ENCODE measurements around the gene RSRC1. TPM values are rescaled to one million over a fixed set of nuclear protein-coding genes. Genes with fewer than 3 reads are reported as not detected.

RSRC1 gene
- total RNA-seq, 4 donors from 2014 or later: 27.7 to 36.7 (median 31.9) TPM

DNA sequence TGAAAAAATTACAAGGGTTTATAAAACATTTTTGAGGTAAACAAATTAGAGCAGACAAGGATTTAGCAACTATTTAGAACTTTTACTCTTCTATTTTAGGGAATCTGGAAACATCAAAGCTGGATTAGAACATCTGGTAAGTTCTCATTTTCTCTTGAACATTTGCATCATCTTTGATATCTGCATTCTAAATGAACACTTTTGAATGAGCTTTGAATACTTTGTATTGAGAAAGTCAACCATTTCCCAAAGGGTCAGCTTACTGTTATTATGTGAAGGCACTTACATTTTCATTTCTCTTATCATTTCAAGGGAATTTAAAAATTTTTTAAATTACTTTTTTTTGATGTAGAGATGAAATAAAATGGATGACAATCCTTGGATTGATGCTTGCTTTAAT is 188.1 kb downstream of the RSRC1 start:
- intact Hi-C loops (cut with DNase I; ENCODE audit: low total_unique reads): no loop called here
- TF ChIP-seq, protein P1, sequence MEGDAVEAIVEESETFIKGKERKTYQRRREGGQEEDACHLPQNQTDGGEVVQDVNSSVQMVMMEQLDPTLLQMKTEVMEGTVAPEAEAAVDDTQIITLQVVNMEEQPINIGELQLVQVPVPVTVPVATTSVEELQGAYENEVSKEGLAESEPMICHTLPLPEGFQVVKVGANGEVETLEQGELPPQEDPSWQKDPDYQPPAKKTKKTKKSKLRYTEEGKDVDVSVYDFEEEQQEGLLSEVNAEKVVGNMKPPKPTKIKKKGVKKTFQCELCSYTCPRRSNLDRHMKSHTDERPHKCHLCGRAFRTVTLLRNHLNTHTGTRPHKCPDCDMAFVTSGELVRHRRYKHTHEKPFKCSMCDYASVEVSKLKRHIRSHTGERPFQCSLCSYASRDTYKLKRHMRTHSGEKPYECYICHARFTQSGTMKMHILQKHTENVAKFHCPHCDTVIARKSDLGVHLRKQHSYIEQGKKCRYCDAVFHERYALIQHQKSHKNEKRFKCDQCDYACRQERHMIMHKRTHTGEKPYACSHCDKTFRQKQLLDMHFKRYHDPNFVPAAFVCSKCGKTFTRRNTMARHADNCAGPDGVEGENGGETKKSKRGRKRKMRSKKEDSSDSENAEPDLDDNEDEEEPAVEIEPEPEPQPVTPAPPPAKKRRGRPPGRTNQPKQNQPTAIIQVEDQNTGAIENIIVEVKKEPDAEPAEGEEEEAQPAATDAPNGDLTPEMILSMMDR (IDR thresholded peaks at IDR 0.05 in 4 of 5, conservative IDR thresholded peaks at IDR 0.05 in 1 of 5): no peak
- no peak for TF ChIP-seq POLR2A (IDR thresholded peaks at IDR 0.05)
- Histone ChIP-seq H3K4me1 (no peaks in the 10 kb centered on the region), H3K36me3 (no peaks in the 10 kb centered on the region), H3K9me3 (no peaks in the 10 kb centered on the region), H3K27ac (no peak overlapping the region), H3K27me3 (no peaks in the 10 kb centered on the region), H3K4me3 (no peak overlapping the region)
- in situ Hi-C loops (cut with MboI; ENCODE audit: low sequenced_read_pairs in 4 of 4): no loop called here
- DNase-seq: no peak
- no peak for ATAC-seq

DNA sequence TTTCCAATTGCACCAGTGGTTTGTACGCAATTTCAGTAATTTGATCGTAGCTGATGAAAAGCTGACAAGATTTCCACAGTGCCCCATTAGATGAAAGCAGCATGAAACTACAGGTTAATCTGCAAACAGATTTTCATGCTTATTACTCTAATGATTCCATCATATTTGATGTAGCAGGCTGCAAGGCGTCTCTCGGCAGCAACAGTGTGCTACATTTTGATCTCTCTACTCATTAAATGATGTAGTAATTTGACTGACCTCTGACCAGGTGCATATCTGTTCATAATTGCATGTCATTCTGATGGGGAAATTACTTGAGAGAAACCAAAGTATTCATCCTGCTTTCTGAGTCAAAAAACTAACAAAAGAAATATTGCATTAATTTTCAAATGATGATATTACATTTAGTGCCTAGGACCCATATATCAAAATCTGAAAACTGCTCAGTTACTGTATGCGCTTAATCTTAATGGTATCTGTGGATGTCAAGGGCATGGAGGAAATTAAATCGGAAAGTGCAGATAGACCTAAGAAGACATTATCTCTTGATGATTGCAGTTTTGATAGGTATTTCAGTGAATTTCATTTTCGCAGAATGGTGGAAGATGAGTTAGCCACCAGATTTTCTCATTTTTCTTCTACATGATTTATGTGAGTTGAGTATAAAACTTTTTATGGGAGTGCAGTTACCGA is 198.5 kb downstream of the RSRC1 start:
- intact Hi-C loops (cut with DNase I; ENCODE audit: low total_unique reads): no loop called here
- H3K36me3 ChIP-seq: no peaks in the 10 kb centered on the region

GRCh38 chr3:158312560-158313141 is 202.8 kb downstream of the RSRC1 start:
- no peak overlapping the region for H3K27ac ChIP-seq
- H3K4me1 ChIP-seq: no peaks in the 10 kb centered on the region
- DNase-seq (no peak), ATAC-seq (no peak)
- in situ Hi-C loops (cut with MboI; ENCODE audit: low sequenced_read_pairs in 4 of 4) (no loop called here), intact Hi-C loops (cut with DNase I; ENCODE audit: low total_unique reads) (no loop called here)
- no peak for TF ChIP-seq POLR2A (IDR thresholded peaks at IDR 0.05)
- TF ChIP-seq, protein P1 (IDR thresholded peaks at IDR 0.05 in 4 of 5, conservative IDR thresholded peaks at IDR 0.05 in 1 of 5): no peak
- H3K9me3 ChIP-seq: no peaks in the 10 kb centered on the region
- H3K4me3 ChIP-seq: no peak overlapping the region
- no peaks in the 10 kb centered on the region for H3K27me3 ChIP-seq
- no peaks in the 10 kb centered on the region for H3K36me3 ChIP-seq

More for the DNA sequence above, 198.5 kb downstream of the RSRC1 start:
- TF ChIP-seq, protein P1 (IDR thresholded peaks at IDR 0.05 in 4 of 5, conservative IDR thresholded peaks at IDR 0.05 in 1 of 5): no peak
- no peak for TF ChIP-seq POLR2A (IDR thresholded peaks at IDR 0.05)
- Histone ChIP-seq H3K4me3 (no peak overlapping the region), H3K27ac (no peak overlapping the region), H3K4me1 (no peaks in the 10 kb centered on the region), H3K27me3 (no peaks in the 10 kb centered on the region), H3K9me3 (no peaks in the 10 kb centered on the region)
- in situ Hi-C loops (cut with MboI; ENCODE audit: low sequenced_read_pairs in 4 of 4): no loop called here
- DNase-seq (no peak), ATAC-seq (no peak)

GRCh38 chr3:158313338-158313927 is 203.5 kb downstream of the RSRC1 start:
- DNase-seq (no peak), ATAC-seq (no peak)
- H3K27me3 ChIP-seq: no peaks in the 10 kb centered on the region
- intact Hi-C loops (cut with DNase I; ENCODE audit: low total_unique reads) (no loop called here), in situ Hi-C loops (cut with MboI; ENCODE audit: low sequenced_read_pairs in 4 of 4) (no loop called here)
- H3K4me1 ChIP-seq: no peaks in the 10 kb centered on the region
- TF ChIP-seq, protein P1 (IDR thresholded peaks at IDR 0.05 in 4 of 5, conservative IDR thresholded peaks at IDR 0.05 in 1 of 5): no peak
- TF ChIP-seq POLR2A (IDR thresholded peaks at IDR 0.05): no peak
- no peak overlapping the region for H3K4me3 ChIP-seq
- H3K9me3 ChIP-seq: no peaks in the 10 kb centered on the region
- H3K36me3 ChIP-seq: no peaks in the 10 kb centered on the region
- H3K27ac ChIP-seq: no peak overlapping the region

All from gastrocnemius medialis (tissue), 4 donors.